Kidney glomerular epithelial cell (primary cell): ENCODE measurements around the gene ZDHHC17.
A peak's percentile ranks its signal among the peaks of the same experiment; 100 is the strongest.
"Not testable (repeated sequence)": the region's sequence is repeated elsewhere in the genome, so short reads cannot be mapped to it uniquely, and the experiment has no call there.

Source experiments
- DNase-seq: peaks from one replicate; lab custom pipeline; 2025; lab: John Stamatoyannopoulos, UW

Gene ZDHHC17

GRCh38 chr12:76766161-76766560, 2.2 kb downstream of the ZDHHC17 start:
- no peak for DNase-seq

GRCh38 chr12:76768576-76768975, 4.7 kb downstream of the ZDHHC17 start:
- peak; percentile 4 for DNase-seq

GRCh38 chr12:76777765-76778216, 13.9 kb downstream of the ZDHHC17 start:
- DNase-seq = no peak

GRCh38 chr12:76778364-76778763, 14.4 kb downstream of the ZDHHC17 start:
- no peak for DNase-seq

GRCh38 chr12:76779310-76779709, 15.4 kb downstream of the ZDHHC17 start:
- not testable (repeated sequence) for DNase-seq

GRCh38 chr12:76781321-76781720, 17.4 kb downstream of the ZDHHC17 start:
- no peak for DNase-seq

- DNase-seq = no peak
Observed at GRCh38 chr12:76782526-76782925, 18.6 kb downstream of the ZDHHC17 start.

- DNase-seq = peak; percentile 10
Observed at GRCh38 chr12:76784600-76785051, 20.7 kb downstream of the ZDHHC17 start.

GRCh38 chr12:76785407-76785806, 21.5 kb downstream of the ZDHHC17 start:
- no peak for DNase-seq

- DNase-seq = no peak
Observed at GRCh38 chr12:76786986-76787385, 23.1 kb downstream of the ZDHHC17 start.

- no peak for DNase-seq
Observed at GRCh38 chr12:76787689-76788088, 23.8 kb downstream of the ZDHHC17 start.

GRCh38 chr12:76789335-76790050, 25.6 kb downstream of the ZDHHC17 start:
- DNase-seq = no peak

- peak; percentile 71 for DNase-seq
Observed at GRCh38 chr12:76790564-76791552, 26.9 kb downstream of the ZDHHC17 start.

GRCh38 chr12:76792828-76793227, 28.9 kb downstream of the ZDHHC17 start:
- DNase-seq = no peak

- DNase-seq = no peak
Observed at GRCh38 chr12:76798864-76799263, 34.9 kb downstream of the ZDHHC17 start.

GRCh38 chr12:76799362-76799761, 35.4 kb downstream of the ZDHHC17 start:
- no peak for DNase-seq

- no peak for DNase-seq
Observed at GRCh38 chr12:76802060-76802459, 38.1 kb downstream of the ZDHHC17 start.

GRCh38 chr12:76804435-76804976, 40.6 kb downstream of the ZDHHC17 start:
- no peak for DNase-seq

- no peak for DNase-seq
Observed at GRCh38 chr12:76810671-76811419, 46.9 kb downstream of the ZDHHC17 start.

- DNase-seq = no peak
Observed at GRCh38 chr12:76811976-76812375, 48.1 kb downstream of the ZDHHC17 start.

GRCh38 chr12:76813265-76813664, 49.4 kb downstream of the ZDHHC17 start:
- DNase-seq = no peak

- no peak for DNase-seq
Observed at GRCh38 chr12:76813972-76814371, 50.1 kb downstream of the ZDHHC17 start.
